ENCODE data around the gene OGFOD2.

DNA sequence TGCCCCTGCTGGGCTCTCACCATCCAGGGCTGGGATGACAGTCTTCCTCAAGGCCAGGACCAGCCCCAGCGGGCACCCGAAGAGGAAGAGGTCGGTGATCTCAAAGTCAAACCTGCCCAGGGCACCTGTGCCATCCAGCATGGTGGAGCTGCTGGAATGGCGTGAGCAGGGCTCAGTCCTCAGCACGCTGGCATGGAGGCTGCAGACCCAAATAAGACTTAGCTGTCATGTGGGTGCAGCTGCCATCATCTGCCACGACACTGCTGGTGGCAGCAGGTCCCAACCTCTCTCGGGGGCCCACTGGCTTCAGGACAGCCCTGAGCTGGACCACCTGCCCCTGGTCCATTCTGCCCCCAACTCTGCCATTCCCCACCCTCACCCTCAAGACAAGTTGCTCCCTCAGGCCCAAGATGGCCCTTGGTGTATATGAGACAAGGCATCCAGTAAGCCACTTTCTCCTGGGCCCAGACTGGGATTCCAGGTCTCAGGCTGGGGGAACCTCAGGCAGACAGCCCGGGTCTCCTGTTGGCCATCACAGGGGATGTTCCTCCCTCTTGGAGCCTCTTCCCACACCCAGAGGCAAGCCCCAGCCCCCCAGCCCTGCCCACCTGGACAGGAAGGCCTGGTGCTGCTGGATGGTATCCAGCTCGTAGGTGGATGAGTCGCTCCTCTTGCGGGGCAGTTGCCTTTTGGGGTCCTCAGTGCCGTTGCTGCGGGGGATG lies 19.9 kb downstream of the OGFOD2 start:
- TF ChIP-seq, protein P1, sequence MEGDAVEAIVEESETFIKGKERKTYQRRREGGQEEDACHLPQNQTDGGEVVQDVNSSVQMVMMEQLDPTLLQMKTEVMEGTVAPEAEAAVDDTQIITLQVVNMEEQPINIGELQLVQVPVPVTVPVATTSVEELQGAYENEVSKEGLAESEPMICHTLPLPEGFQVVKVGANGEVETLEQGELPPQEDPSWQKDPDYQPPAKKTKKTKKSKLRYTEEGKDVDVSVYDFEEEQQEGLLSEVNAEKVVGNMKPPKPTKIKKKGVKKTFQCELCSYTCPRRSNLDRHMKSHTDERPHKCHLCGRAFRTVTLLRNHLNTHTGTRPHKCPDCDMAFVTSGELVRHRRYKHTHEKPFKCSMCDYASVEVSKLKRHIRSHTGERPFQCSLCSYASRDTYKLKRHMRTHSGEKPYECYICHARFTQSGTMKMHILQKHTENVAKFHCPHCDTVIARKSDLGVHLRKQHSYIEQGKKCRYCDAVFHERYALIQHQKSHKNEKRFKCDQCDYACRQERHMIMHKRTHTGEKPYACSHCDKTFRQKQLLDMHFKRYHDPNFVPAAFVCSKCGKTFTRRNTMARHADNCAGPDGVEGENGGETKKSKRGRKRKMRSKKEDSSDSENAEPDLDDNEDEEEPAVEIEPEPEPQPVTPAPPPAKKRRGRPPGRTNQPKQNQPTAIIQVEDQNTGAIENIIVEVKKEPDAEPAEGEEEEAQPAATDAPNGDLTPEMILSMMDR (conservative IDR thresholded peaks at IDR 0.05 in 1 of 2, IDR thresholded peaks at IDR 0.05 in 1 of 2; ENCODE audit: extremely low read depth in 1 of 2, insufficient read depth in 1 of 2, low read depth in 1 of 2, low read length in 2 of 2), result no peak
- TF ChIP-seq EZH2 (IDR thresholded peaks at IDR 0.05; ENCODE audit: borderline replicate concordance, low read length), result no peak
